Ascending aorta (tissue), 2 donors: ENCODE measurements around the gene KRT2. TPM values are rescaled to one million over a fixed set of nuclear protein-coding genes. Genes with fewer than 3 reads are reported as not detected.

ENCODE experiments used
- DNase-seq, 2 donors: peaks; one replicate each; pipeline ENCODE4 v3.0.0-alpha.2; 2019; ENCODE audit warnings: low spot score in 2 of 2
- H3K27ac ChIP-seq, 2 donors: fragments of 200-600 bp; sonication (generic); one replicate each; pipeline ENCODE4 v1.5.1; 2016 to 2017; ENCODE audit warnings: mild to moderate bottlenecking in 1 of 2
- H3K27me3 ChIP-seq: fragments of 200-600 bp; sonication (generic); one replicate; pipeline ENCODE4 v1.5.1; 2017
- H3K36me3 ChIP-seq, 2 donors: fragments of 200-600 bp; sonication (generic); one replicate each; pipeline ENCODE4 v1.5.1; 2016
- H3K4me1 ChIP-seq, 2 donors: fragments of 200-600 bp; sonication (generic); one replicate each; pipeline ENCODE4 v1.5.1; 2016 to 2017; ENCODE audit warnings: mild to moderate bottlenecking in 1 of 2
- H3K4me3 ChIP-seq, 2 donors: fragments of 200-600 bp; sonication (generic); one replicate each; pipeline ENCODE4 v1.5.1; 2016 to 2017; ENCODE audit warnings: mild to moderate bottlenecking in 1 of 2
- H3K9me3 ChIP-seq, 2 donors: fragments of 200-600 bp; sonication (generic); one replicate each; pipeline ENCODE4 v1.5.1; 2016
- intact Hi-C: fragments of 100-400 bp; cut with DNase I; formaldehyde crosslinking; loops from one replicate; pipeline ENCODE4 v1.15.1; 2023
- total RNA-seq: library from RNA; depleted of rRNA; stranded (reverse); fragments of >200 nt; gene quantifications from one replicate; pipeline ENCODE4 v1.1.0, GENCODE V29; 2016
- TF ChIP-seq, protein P1 (sequence below), 3 experiments: fragments of 200-600 bp in 2 of 3; fragments of 450-650 bp in 1 of 3; sonication (generic) in 2 of 3; IDR thresholded peaks; one replicate each; pipeline ENCODE4 v1.5.1; 2016 to 2019; ENCODE audit warnings: antibody characterized with exemption in 3 of 3, mild to moderate bottlenecking in 1 of 3, moderate library complexity in 1 of 3

KRT2 gene
- total RNA-seq, 1 donor from 2014 or later: not detected

DNA sequence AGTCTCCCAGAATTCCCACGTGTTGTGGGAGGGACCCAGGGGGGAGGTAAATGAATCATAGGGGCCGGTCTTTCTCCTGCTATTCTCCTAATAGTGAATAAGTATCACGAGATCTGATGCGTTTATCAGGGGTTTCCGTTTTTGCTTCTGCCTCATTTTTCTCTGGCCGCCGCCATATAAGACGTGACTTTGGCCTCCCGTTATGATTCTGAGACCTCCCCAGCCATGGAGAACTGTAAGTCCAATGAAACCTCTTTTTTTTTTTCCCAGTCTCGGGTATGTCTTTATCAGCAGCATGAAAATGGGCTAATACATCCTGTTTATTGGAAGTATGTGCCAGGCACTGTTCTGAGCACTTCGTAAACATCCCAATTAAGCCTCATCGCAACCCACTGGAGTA, 51.5 kb downstream of the KRT2 start:
- Histone ChIP-seq H3K27me3 (peaks cover 6% of the 10 kb centered on the region), H3K27ac (no peak overlapping the region), H3K4me1 (no peaks in the 10 kb centered on the region), H3K36me3 (no peaks in the 10 kb centered on the region), H3K4me3 (no peak overlapping the region), H3K9me3 (no peaks in the 10 kb centered on the region)
- TF ChIP-seq, protein P1, sequence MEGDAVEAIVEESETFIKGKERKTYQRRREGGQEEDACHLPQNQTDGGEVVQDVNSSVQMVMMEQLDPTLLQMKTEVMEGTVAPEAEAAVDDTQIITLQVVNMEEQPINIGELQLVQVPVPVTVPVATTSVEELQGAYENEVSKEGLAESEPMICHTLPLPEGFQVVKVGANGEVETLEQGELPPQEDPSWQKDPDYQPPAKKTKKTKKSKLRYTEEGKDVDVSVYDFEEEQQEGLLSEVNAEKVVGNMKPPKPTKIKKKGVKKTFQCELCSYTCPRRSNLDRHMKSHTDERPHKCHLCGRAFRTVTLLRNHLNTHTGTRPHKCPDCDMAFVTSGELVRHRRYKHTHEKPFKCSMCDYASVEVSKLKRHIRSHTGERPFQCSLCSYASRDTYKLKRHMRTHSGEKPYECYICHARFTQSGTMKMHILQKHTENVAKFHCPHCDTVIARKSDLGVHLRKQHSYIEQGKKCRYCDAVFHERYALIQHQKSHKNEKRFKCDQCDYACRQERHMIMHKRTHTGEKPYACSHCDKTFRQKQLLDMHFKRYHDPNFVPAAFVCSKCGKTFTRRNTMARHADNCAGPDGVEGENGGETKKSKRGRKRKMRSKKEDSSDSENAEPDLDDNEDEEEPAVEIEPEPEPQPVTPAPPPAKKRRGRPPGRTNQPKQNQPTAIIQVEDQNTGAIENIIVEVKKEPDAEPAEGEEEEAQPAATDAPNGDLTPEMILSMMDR (IDR thresholded peaks at IDR 0.05): no peak
- intact Hi-C loops: no loop called here
- no peak for DNase-seq

DNA sequence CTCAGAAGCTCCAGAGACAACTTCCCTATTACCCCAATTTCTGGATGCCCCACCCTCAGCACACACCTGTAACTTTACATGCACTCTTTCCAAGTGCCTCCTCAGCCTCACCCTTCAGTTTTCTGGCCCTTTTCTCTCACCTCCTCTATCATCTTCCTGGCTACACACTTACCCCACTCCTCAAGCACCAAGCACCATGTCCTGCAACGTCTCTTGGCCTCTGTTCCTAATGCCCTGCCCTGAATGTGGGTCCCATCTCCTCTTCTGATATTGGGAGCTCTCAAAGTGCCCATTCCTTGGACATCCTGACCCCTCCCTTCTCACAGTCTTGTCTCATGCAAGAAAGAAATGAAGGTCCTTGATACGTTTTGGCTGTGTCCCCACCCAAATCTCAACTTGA, 51.9 kb downstream of the KRT2 start:
- Histone ChIP-seq H3K4me3 (no peak overlapping the region), H3K9me3 (no peaks in the 10 kb centered on the region), H3K36me3 (no peaks in the 10 kb centered on the region), H3K4me1 (no peaks in the 10 kb centered on the region), H3K27ac (no peak overlapping the region), H3K27me3 (peaks cover 6% of the 10 kb centered on the region)
- intact Hi-C loops: no loop called here
- TF ChIP-seq, protein P1 (IDR thresholded peaks at IDR 0.05): no peak
- no peak for DNase-seq

DNA sequence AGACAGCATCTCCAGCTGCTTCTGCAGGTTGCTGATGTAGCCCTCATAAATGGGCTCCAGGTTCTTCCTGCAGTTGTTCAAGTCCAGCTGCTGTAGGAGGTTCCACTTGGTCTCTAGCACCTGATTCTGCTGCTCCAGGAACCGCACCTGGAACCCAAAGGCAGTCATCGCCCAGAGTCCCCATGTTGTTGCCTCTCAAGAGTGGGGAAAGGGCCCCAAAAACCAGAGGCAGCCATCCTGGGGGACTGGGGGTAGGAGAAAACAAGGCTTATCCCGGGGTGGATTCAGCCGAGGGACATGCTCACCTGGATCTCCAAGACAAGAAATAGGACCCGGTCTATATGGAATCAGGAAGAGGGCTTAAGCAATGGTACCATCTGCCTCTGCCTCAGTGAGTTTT, 53.0 kb downstream of the KRT2 start:
- H3K27ac ChIP-seq: no peak overlapping the region
- H3K9me3 ChIP-seq: no peaks in the 10 kb centered on the region
- peaks cover 6% of the 10 kb centered on the region for H3K27me3 ChIP-seq
- H3K4me3 ChIP-seq: no peak overlapping the region
- DNase-seq: no peak
- no peaks in the 10 kb centered on the region for H3K4me1 ChIP-seq
- intact Hi-C loops: no loop called here
- H3K36me3 ChIP-seq: no peaks in the 10 kb centered on the region
- TF ChIP-seq, protein P1 (IDR thresholded peaks at IDR 0.05): no peak

Other genes with a start within 250 kb of the KRT2 start
- not detected for gene KRT82, start 245.9 kb downstream of the KRT2 start, total RNA-seq
- not detected for gene KRT75, start 217.8 kb downstream of the KRT2 start, total RNA-seq
- gene KRT6B, start 200.1 kb downstream of the KRT2 start, total RNA-seq: 0.32 TPM
- not detected for gene KRT6C, start 178.4 kb downstream of the KRT2 start, total RNA-seq
- gene KRT6A, start 159.0 kb downstream of the KRT2 start, total RNA-seq: 3.4 TPM
- gene KRT5, start 131.8 kb downstream of the KRT2 start, total RNA-seq: 1.6 TPM
- gene KRT71, start 99.1 kb downstream of the KRT2 start, total RNA-seq: not detected
- not detected for gene KRT74, start 78.4 kb downstream of the KRT2 start, total RNA-seq
- not detected for gene KRT72, start 50.7 kb downstream of the KRT2 start, total RNA-seq
- gene KRT73, start 33.7 kb downstream of the KRT2 start, total RNA-seq: not detected
- not detected for gene KRT1, start 28.2 kb upstream of the KRT2 start, total RNA-seq
- not detected for gene KRT77, start 51.3 kb upstream of the KRT2 start, total RNA-seq
- not detected for gene KRT76, start 125.1 kb upstream of the KRT2 start, total RNA-seq
- not detected for gene KRT3, start 143.9 kb upstream of the KRT2 start, total RNA-seq
- gene KRT4, start 161.9 kb upstream of the KRT2 start, total RNA-seq: not detected
- not detected for gene KRT79, start 182.1 kb upstream of the KRT2 start, total RNA-seq
- gene KRT78, start 196.8 kb upstream of the KRT2 start, total RNA-seq: not detected